Rectal smooth muscle tissue (tissue), 1 donor: ENCODE data around the gene GATD1.
"Not testable (repeated sequence)": the region's sequence is repeated elsewhere in the genome, so short reads cannot be mapped to it uniquely, and the experiment has no call there.

ENCODE experiments used
- H3K27ac ChIP-seq: one replicate; pipeline ENCODE4 v1.7.0; 2013; ENCODE audit warnings: low read depth, low read length, inconsistent platforms
- H3K27me3 ChIP-seq: one replicate; pipeline ENCODE4 v1.7.0; 2013; ENCODE audit warnings: low read length; ENCODE audit not compliant: control insufficient read depth, insufficient read depth
- H3K36me3 ChIP-seq: one replicate; pipeline ENCODE4 v1.7.0; 2013; ENCODE audit warnings: low read length; ENCODE audit not compliant: control insufficient read depth, insufficient read depth
- H3K4me1 ChIP-seq: one replicate; pipeline ENCODE4 v1.7.0; 2013; ENCODE audit warnings: low read length; ENCODE audit not compliant: control insufficient read depth, insufficient read depth
- H3K4me3 ChIP-seq: one replicate; pipeline ENCODE4 v1.7.0; 2013; ENCODE audit warnings: low read length
- H3K9ac ChIP-seq: one replicate; pipeline ENCODE4 v1.7.0; 2013; ENCODE audit warnings: low read length

GATD1 gene

GRCh38 chr11:746289-747157, 30.8 kb downstream of the GATD1 start:
- Histone ChIP-seq H3K27me3 (no peaks in the 10 kb centered on the region), H3K36me3 (no peaks in the 10 kb centered on the region), H3K4me1 (peaks cover 6% of the 10 kb centered on the region), H3K27ac (peak overlapping the region; percentile 61), H3K4me3 (peak overlapping the region; percentile 65), H3K9ac (no peak overlapping the region)

- no peak overlapping the region for H3K9ac ChIP-seq
- no peaks in the 10 kb centered on the region for H3K27me3 ChIP-seq
- peaks cover 6% of the 10 kb centered on the region for H3K4me1 ChIP-seq
- H3K27ac ChIP-seq: no peak overlapping the region
- no peak overlapping the region for H3K4me3 ChIP-seq
- H3K36me3 ChIP-seq: no peaks in the 10 kb centered on the region
Measured at GRCh38 chr11:745428-745827, 31.9 kb downstream of the GATD1 start.

GRCh38 chr11:742571-743201, 34.6 kb downstream of the GATD1 start:
- no peak overlapping the region for H3K4me3 ChIP-seq
- H3K36me3 ChIP-seq: no peaks in the 10 kb centered on the region
- H3K9ac ChIP-seq: no peak overlapping the region
- no peak overlapping the region for H3K27ac ChIP-seq
- no peaks in the 10 kb centered on the region for H3K27me3 ChIP-seq
- no peaks in the 10 kb centered on the region for H3K4me1 ChIP-seq

- Histone ChIP-seq H3K4me3 (no peak overlapping the region), H3K9ac (no peak overlapping the region), H3K4me1 (no peaks in the 10 kb centered on the region), H3K27me3 (no peaks in the 10 kb centered on the region), H3K36me3 (no peaks in the 10 kb centered on the region), H3K27ac (no peak overlapping the region)
Measured at GRCh38 chr11:742156-742546, 35.1 kb downstream of the GATD1 start.

- H3K27ac ChIP-seq, H3K4me1 ChIP-seq, H3K36me3 ChIP-seq, H3K9ac ChIP-seq, H3K4me3 ChIP-seq, H3K27me3 ChIP-seq: not testable (repeated sequence)
Measured at GRCh38 chr11:737899-738298, 39.4 kb downstream of the GATD1 start.

GRCh38 chr11:737366-737765, 39.9 kb downstream of the GATD1 start:
- no peak overlapping the region for H3K4me3 ChIP-seq
- H3K27ac ChIP-seq: no peak overlapping the region

GRCh38 chr11:734541-734940, 42.7 kb downstream of the GATD1 start:
- H3K4me3 ChIP-seq, H3K36me3 ChIP-seq, H3K4me1 ChIP-seq, H3K27ac ChIP-seq, H3K27me3 ChIP-seq, H3K9ac ChIP-seq: not testable (repeated sequence)

More at GRCh38 chr11:737366-737765, 39.9 kb downstream of the GATD1 start:
- Histone ChIP-seq H3K9ac (no peak overlapping the region), H3K4me1 (no peaks in the 10 kb centered on the region), H3K36me3 (no peaks in the 10 kb centered on the region), H3K27me3 (no peaks in the 10 kb centered on the region)

GRCh38 chr11:733072-733471, 44.2 kb downstream of the GATD1 start:
- no peak overlapping the region for H3K4me3 ChIP-seq
- H3K36me3 ChIP-seq: no peaks in the 10 kb centered on the region
- H3K9ac ChIP-seq: no peak overlapping the region
- no peaks in the 10 kb centered on the region for H3K4me1 ChIP-seq
- H3K27ac ChIP-seq: no peak overlapping the region
- H3K27me3 ChIP-seq: no peaks in the 10 kb centered on the region

- Histone ChIP-seq H3K4me1 (no peaks in the 10 kb centered on the region), H3K27me3 (no peaks in the 10 kb centered on the region), H3K4me3 (no peak overlapping the region), H3K27ac (no peak overlapping the region), H3K36me3 (no peaks in the 10 kb centered on the region), H3K9ac (no peak overlapping the region)
Measured at GRCh38 chr11:729492-730074, 47.7 kb downstream of the GATD1 start.

- Histone ChIP-seq H3K27me3 (no peaks in the 10 kb centered on the region), H3K36me3 (no peaks in the 10 kb centered on the region), H3K9ac (no peak overlapping the region), H3K27ac (no peak overlapping the region), H3K4me3 (no peak overlapping the region), H3K4me1 (no peaks in the 10 kb centered on the region)
Measured at GRCh38 chr11:728901-729491, 48.3 kb downstream of the GATD1 start.

GRCh38 chr11:727859-728748, 49.2 kb downstream of the GATD1 start:
- Histone ChIP-seq H3K27ac (no peak overlapping the region), H3K4me3 (no peak overlapping the region), H3K27me3 (no peaks in the 10 kb centered on the region), H3K4me1 (no peaks in the 10 kb centered on the region), H3K9ac (peak overlapping the region; percentile 45), H3K36me3 (no peaks in the 10 kb centered on the region)

GRCh38 chr11:727281-727701, 50.0 kb downstream of the GATD1 start:
- H3K36me3 ChIP-seq: no peaks in the 10 kb centered on the region
- H3K4me1 ChIP-seq: no peaks in the 10 kb centered on the region
- no peak overlapping the region for H3K4me3 ChIP-seq
- H3K27ac ChIP-seq: no peak overlapping the region
- H3K9ac ChIP-seq: peak overlapping the region; percentile 45
- no peaks in the 10 kb centered on the region for H3K27me3 ChIP-seq
